ENCODE measurements around the gene KAT14. TPM values are rescaled to one million over a fixed set of nuclear protein-coding genes. Genes with fewer than 3 reads are reported as not detected.
"Not testable (repeated sequence)": the region's sequence is repeated elsewhere in the genome, so short reads cannot be mapped to it uniquely, and the experiment has no call there.

The KAT14 gene
- total RNA-seq, 2 donors from 2014 or later, result 15.2 to 23.3 TPM

GRCh38 chr20:18215566-18215965 lies 77.9 kb downstream of the KAT14 start:
- no peak overlapping the region for H3K4me3 ChIP-seq
- no peaks in the 10 kb centered on the region for H3K27me3 ChIP-seq (replicated peaks; ENCODE audit: insufficient read depth)
- DNase-seq (ENCODE audit: low spot score), result no peak
- H3K36me3 ChIP-seq, result no peaks in the 10 kb centered on the region
- no peaks in the 10 kb centered on the region for H3K9me3 ChIP-seq
- no peaks in the 10 kb centered on the region for H3K4me1 ChIP-seq (replicated peaks)
- TF ChIP-seq POLR2AphosphoS5 (IDR thresholded peaks at IDR 0.05), result no peak
- TF ChIP-seq CTCF (IDR thresholded peaks at IDR 0.05), result no peak
- no peak for TF ChIP-seq POLR2A (IDR thresholded peaks at IDR 0.05)
- no peak overlapping the region for H3K27ac ChIP-seq
- 90% methylated on average over 5 of the region's 5 CpGs for WGBS
- intact Hi-C loops (cut with DNase I), result no loop called here

GRCh38 chr20:18218280-18218679 lies 80.6 kb downstream of the KAT14 start:
- WGBS, result 86% methylated on average over 6 of the region's 6 CpGs
- no peaks in the 10 kb centered on the region for H3K9me3 ChIP-seq
- no peak overlapping the region for H3K27ac ChIP-seq
- no peaks in the 10 kb centered on the region for H3K36me3 ChIP-seq
- H3K4me3 ChIP-seq, result no peak overlapping the region
- no peaks in the 10 kb centered on the region for H3K27me3 ChIP-seq (replicated peaks; ENCODE audit: insufficient read depth)
- no peak for DNase-seq (ENCODE audit: low spot score)
- TF ChIP-seq POLR2A (IDR thresholded peaks at IDR 0.05) (no peak), POLR2AphosphoS5 (IDR thresholded peaks at IDR 0.05) (no peak), CTCF (IDR thresholded peaks at IDR 0.05) (no peak)
- H3K4me1 ChIP-seq (replicated peaks), result no peaks in the 10 kb centered on the region
- intact Hi-C loops (cut with DNase I), result no loop called here

- WGBS, result 78% methylated on average over 5 of the region's 5 CpGs
- no peaks in the 10 kb centered on the region for H3K36me3 ChIP-seq
- no peak for DNase-seq (ENCODE audit: low spot score)
- H3K27ac ChIP-seq, result no peak overlapping the region
- intact Hi-C loops (cut with DNase I), result no loop called here
- no peaks in the 10 kb centered on the region for H3K9me3 ChIP-seq
- no peak overlapping the region for H3K4me3 ChIP-seq
- TF ChIP-seq CTCF (IDR thresholded peaks at IDR 0.05) (no peak), POLR2A (IDR thresholded peaks at IDR 0.05) (no peak), POLR2AphosphoS5 (IDR thresholded peaks at IDR 0.05) (no peak)
- H3K4me1 ChIP-seq (replicated peaks), result no peaks in the 10 kb centered on the region
- no peaks in the 10 kb centered on the region for H3K27me3 ChIP-seq (replicated peaks; ENCODE audit: insufficient read depth)
These were observed 85.7 kb downstream of the KAT14 start for GRCh38 chr20:18223409-18223808.

GRCh38 chr20:18224968-18225568 lies 87.4 kb downstream of the KAT14 start:
- WGBS, result 14% methylated on average over 9 of the region's 9 CpGs
- Histone ChIP-seq H3K4me3 (no peak overlapping the region), H3K4me1 (replicated peaks) (no peaks in the 10 kb centered on the region), H3K9me3 (no peaks in the 10 kb centered on the region), H3K36me3 (no peaks in the 10 kb centered on the region), H3K27ac (no peak overlapping the region), H3K27me3 (replicated peaks; ENCODE audit: insufficient read depth) (no peaks in the 10 kb centered on the region)
- peak; percentile 26 for DNase-seq (ENCODE audit: low spot score)
- TF ChIP-seq POLR2AphosphoS5 (IDR thresholded peaks at IDR 0.05) (no peak), POLR2A (IDR thresholded peaks at IDR 0.05) (no peak), CTCF (IDR thresholded peaks at IDR 0.05) (no peak)
- intact Hi-C loops (cut with DNase I), result no loop called here

- H3K4me3 ChIP-seq, result no peak overlapping the region
- no peaks in the 10 kb centered on the region for H3K36me3 ChIP-seq
- no peak overlapping the region for H3K27ac ChIP-seq
- H3K27me3 ChIP-seq (replicated peaks; ENCODE audit: insufficient read depth), result no peaks in the 10 kb centered on the region
- intact Hi-C loops (cut with DNase I), result no loop called here
- H3K4me1 ChIP-seq (replicated peaks), result no peaks in the 10 kb centered on the region
- WGBS, result 36% methylated on average over 4 of the region's 4 CpGs
- no peaks in the 10 kb centered on the region for H3K9me3 ChIP-seq
- DNase-seq (ENCODE audit: low spot score), result no peak
- no peak for TF ChIP-seq CTCF (IDR thresholded peaks at IDR 0.05)
- no peak for TF ChIP-seq POLR2AphosphoS5 (IDR thresholded peaks at IDR 0.05)
- TF ChIP-seq POLR2A (IDR thresholded peaks at IDR 0.05), result no peak
These were observed 88.0 kb downstream of the KAT14 start for GRCh38 chr20:18225632-18226031.

GRCh38 chr20:18226741-18227140 lies 89.1 kb downstream of the KAT14 start:
- H3K4me1 ChIP-seq (replicated peaks); intact Hi-C loops (cut with DNase I); H3K36me3 ChIP-seq; H3K27me3 ChIP-seq (replicated peaks; ENCODE audit: insufficient read depth); H3K4me3 ChIP-seq; H3K27ac ChIP-seq; DNase-seq (ENCODE audit: low spot score); H3K9me3 ChIP-seq: not testable (repeated sequence)
- 96% methylated on average over 25 of the region's 28 CpGs for WGBS

Data from prostate gland (tissue), 2 donors.